B cell (primary cell): ENCODE measurements around the gene NEXMIF. TPM values are rescaled to one million over a fixed set of nuclear protein-coding genes. Genes with fewer than 3 reads are reported as not detected.

Source experiments
- ATAC-seq: fragments of 200-7000 bp; cut with Tn5 transposase; one replicate; pipeline ENCODE4 v1.10.0; 2021; ENCODE audit warnings: low read depth, mild to moderate bottlenecking, moderate number of reproducible peaks, moderate library complexity
- CTCF ChIA-PET: fragments of 350-600 bp; sonication (Branson Sonifier 250); formaldehyde crosslinking; loops from one replicate; lab custom pipeline; 2021; ENCODE audit warnings: antibody characterized with exemption, inconsistent platforms; lab: Charles Lee
- POLR2A ChIA-PET: fragments of 350-600 bp; sonication (Branson Sonifier 250); formaldehyde crosslinking; loops from one replicate; lab custom pipeline; 2021; ENCODE audit warnings: antibody characterized with exemption; lab: Charles Lee
- DNase-seq: peaks from one replicate; pipeline ENCODE4 v3.0.0; 2013
- H2AFZ ChIP-seq: 2 replicates; pipeline ENCODE4 v1.6.1; 2012; ENCODE audit warnings: mild to moderate bottlenecking, low read depth, low read length; ENCODE audit not compliant: insufficient read depth, poor library complexity, severe bottlenecking
- H3K27ac ChIP-seq, 2 donors: 1 replicate in 1 of 2; 2 replicates in 1 of 2; pipeline ENCODE4 v1.5.1; 2012 to 2013; ENCODE audit warnings: low read length in 2 of 2, mild to moderate bottlenecking in 2 of 2, moderate library complexity in 1 of 2
- H3K27me3 ChIP-seq, 4 experiments: fragments of 200-600 bp in 1 of 4; sonication (generic) in 1 of 4; replicated peaks in 1 of 4; 1 replicate in 2 of 4; 2 replicates in 2 of 4; pipeline versions ENCODE4 v1.6.1 to v1.7.0; 2013 to 2016; ENCODE audit warnings: low read length in 3 of 4, mild to moderate bottlenecking in 2 of 4, mixed read lengths in 1 of 4, moderate library complexity in 1 of 4; ENCODE audit not compliant: insufficient read depth in 4 of 4, control insufficient read depth in 3 of 4; ENCODE audit errors: control extremely low read depth in 1 of 4
- H3K36me3 ChIP-seq, 2 experiments: replicated peaks in 1 of 2; 1 replicate in 1 of 2; 2 replicates in 1 of 2; pipeline versions ENCODE4 v1.6.1 to v1.7.1; 2013; ENCODE audit warnings: low read length in 1 of 2; ENCODE audit not compliant: insufficient read depth in 2 of 2, control insufficient read depth in 1 of 2; ENCODE audit errors: control extremely low read depth in 1 of 2, extremely low read depth in 1 of 2
- H3K4me1 ChIP-seq, 2 donors: fragments of 200-600 bp in 1 of 2; sonication (generic) in 1 of 2; 1 replicate in 1 of 2; 2 replicates in 1 of 2; pipeline versions ENCODE4 v1.5.1 to v1.6.1; 2013 to 2017; ENCODE audit warnings: low read length in 2 of 2; ENCODE audit not compliant: control insufficient read depth in 2 of 2, insufficient read depth in 2 of 2
- H3K4me2 ChIP-seq: replicated peaks from 2 replicates; pipeline ENCODE3; 2012; ENCODE audit warnings: mild to moderate bottlenecking, low read depth, low read length; ENCODE audit not compliant: poor library complexity, severe bottlenecking
- H3K4me3 ChIP-seq, 5 experiments: fragments of 200-600 bp in 1 of 5; sonication (generic) in 1 of 5; 1 replicate in 3 of 5; 2 replicates in 2 of 5; pipeline versions ENCODE4 v1.5.1 to v1.7.0; 2011 to 2016; ENCODE audit warnings: low read length in 4 of 5, mild to moderate bottlenecking in 4 of 5, low read depth in 2 of 5, control low read depth in 1 of 5, moderate library complexity in 1 of 5; ENCODE audit not compliant: insufficient read depth in 1 of 5; ENCODE audit errors: control extremely low read depth in 1 of 5, extremely low read depth in 1 of 5
- H3K79me2 ChIP-seq: fragments of 200-600 bp; sonication (generic); one replicate; pipeline ENCODE4 v1.6.0; 2016; ENCODE audit warnings: low read length; ENCODE audit not compliant: control insufficient read depth, insufficient read depth
- H3K9ac ChIP-seq: fragments of 200-600 bp; sonication (generic); 2 replicates; pipeline ENCODE4 v1.6.1; 2017; ENCODE audit warnings: mild to moderate bottlenecking, low read length, moderate library complexity
- H3K9me3 ChIP-seq, 3 donors: one replicate each; pipeline versions ENCODE4 v1.6.1 to v1.7.1; 2013; ENCODE audit warnings: low read length in 2 of 3; ENCODE audit not compliant: control insufficient read depth in 2 of 3, insufficient read depth in 1 of 3; ENCODE audit errors: control extremely low read depth in 1 of 3
- H4K20me1 ChIP-seq: 2 replicates; pipeline ENCODE4 v1.6.0; 2012; ENCODE audit warnings: mild to moderate bottlenecking, low read length; ENCODE audit not compliant: insufficient read depth, control insufficient read depth, poor library complexity, severe bottlenecking
- H3K27ac Mint-ChIP-seq: one replicate; pipeline ENCODE4 v1.8.0; 2021; ENCODE audit warnings: mixed read lengths
- H3K27me3 Mint-ChIP-seq: one replicate; pipeline ENCODE4 v1.8.0; 2021; ENCODE audit warnings: mixed read lengths
- H3K4me1 Mint-ChIP-seq: one replicate; pipeline ENCODE4 v1.8.0; 2021; ENCODE audit warnings: mixed read lengths
- H3K4me3 Mint-ChIP-seq: one replicate; pipeline ENCODE4 v1.8.0; 2021; ENCODE audit warnings: mixed read lengths
- H3K9me3 Mint-ChIP-seq: one replicate; pipeline ENCODE4 v1.8.0; 2022; ENCODE audit warnings: mixed read lengths; ENCODE audit not compliant: insufficient read depth
- EZH2 ChIP-seq: IDR thresholded peaks from 2 replicates; pipeline ENCODE4 v1.6.1; 2012; ENCODE audit warnings: borderline replicate concordance, low read depth, mild to moderate bottlenecking, moderate library complexity, low read length; ENCODE audit not compliant: insufficient read depth, poor library complexity, severe bottlenecking
- WGBS: methylation state at CpG from one replicate; pipeline ENCODE4 v1.1.5; 2013; ENCODE audit warnings: missing lambda C conversion rate; ENCODE audit not compliant: insufficient coverage; 5-methylcytosine and 5-hydroxymethylcytosine counted together
- intact Hi-C: fragments of 100-400 bp; cut with micrococcal nuclease; formaldehyde crosslinking; loops from one replicate; pipeline ENCODE4 v1.10.0; 2022
- polyA plus RNA-seq: library from polyadenylated mRNA; depleted of rRNA; stranded (reverse); fragments of >200 nt; gene quantifications from 2 replicates; pipeline ENCODE4 v1.2.3, GENCODE V29; 2012
- total RNA-seq, 2 donors: library from RNA; stranded (reverse); fragments of 120-200 nt in 1 of 2; gene quantifications; 1 replicate in 1 of 2; 2 replicates in 1 of 2; pipeline versions ENCODE4 v1.2.3 to v1.2.4, GENCODE V29; 2013 to 2022
- TF ChIP-seq, protein P1 (sequence below): fragments of 200-600 bp; IDR thresholded peaks from one replicate; pipeline ENCODE4 v1.8.0; 2022; ENCODE audit warnings: antibody characterized with exemption, mild to moderate bottlenecking

Gene NEXMIF
- total and polyA plus RNA-seq, 2 donors (not counting 1 experiment from before 2014, with no cell fraction given): 0.18 to 2.5 TPM

DNA sequence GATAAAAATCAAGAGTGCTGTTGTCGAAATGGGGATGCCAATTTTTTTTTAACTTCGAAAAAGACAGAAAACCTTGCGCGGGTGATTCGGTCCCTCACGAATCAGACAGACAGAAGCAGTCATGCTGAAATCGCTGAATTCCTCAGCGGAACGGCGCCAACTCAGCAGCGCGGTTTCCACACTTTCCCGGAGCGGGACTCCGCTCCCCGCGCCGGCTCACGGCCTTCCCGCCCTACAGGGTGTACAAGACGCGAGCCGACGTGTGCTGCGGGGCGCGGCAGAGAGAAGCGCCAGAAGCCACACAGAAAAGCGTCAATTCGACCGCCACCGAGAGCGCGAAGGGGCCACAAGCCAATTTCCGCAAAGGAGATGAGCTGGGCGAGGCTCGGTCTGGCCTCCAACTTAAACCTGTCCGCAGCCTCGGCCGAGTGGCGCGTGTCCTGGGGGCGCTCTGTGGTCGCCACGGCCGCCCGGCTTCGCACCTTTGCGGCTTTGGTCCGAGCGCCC lies 1.3 kb downstream of the NEXMIF start:
- POLR2A ChIA-PET: interaction anchor here (1.1 kb wide), 1 partner anchor 309 kb away, joined by 3 read pairs; the partner anchor contains the start of gene RLIM
- Histone ChIP-seq H3K4me1 (peaks cover 11% of the 10 kb centered on the region in 2 donors), H4K20me1 (no peaks in the 10 kb centered on the region), H3K4me2 (peak overlapping the region; percentile 69), H3K27me3 (peaks cover 0 to 4% (median 1%) of the 10 kb centered on the region in 4 experiments), H3K9ac (peak overlapping the region; percentile 64), H3K36me3 (no peaks in the 10 kb centered on the region), H3K9me3 (peaks cover 0 to 4% (median 0%) of the 10 kb centered on the region in 3 donors), H2AFZ (peak overlapping the region; percentile 66), H3K27ac (no peak overlapping the region), H3K79me2 (no peaks in the 10 kb centered on the region), H3K4me3 (peak overlapping the region in 4 of 5 experiments; percentile 24 to 56 (median 35))
- Mint-ChIP-seq H3K9me3 (no peaks in the 10 kb centered on the region), H3K27me3 (peaks cover 7% of the 10 kb centered on the region), H3K27ac (peak overlapping the region; percentile 85), H3K4me1 (peaks cover 18% of the 10 kb centered on the region), H3K4me3 (peak overlapping the region; percentile 95)
- DNase-seq (peak; percentile 22), ATAC-seq (no peak)
- WGBS: 15% methylated on average over 39 of the region's 51 CpGs
- TF ChIP-seq, protein P1, sequence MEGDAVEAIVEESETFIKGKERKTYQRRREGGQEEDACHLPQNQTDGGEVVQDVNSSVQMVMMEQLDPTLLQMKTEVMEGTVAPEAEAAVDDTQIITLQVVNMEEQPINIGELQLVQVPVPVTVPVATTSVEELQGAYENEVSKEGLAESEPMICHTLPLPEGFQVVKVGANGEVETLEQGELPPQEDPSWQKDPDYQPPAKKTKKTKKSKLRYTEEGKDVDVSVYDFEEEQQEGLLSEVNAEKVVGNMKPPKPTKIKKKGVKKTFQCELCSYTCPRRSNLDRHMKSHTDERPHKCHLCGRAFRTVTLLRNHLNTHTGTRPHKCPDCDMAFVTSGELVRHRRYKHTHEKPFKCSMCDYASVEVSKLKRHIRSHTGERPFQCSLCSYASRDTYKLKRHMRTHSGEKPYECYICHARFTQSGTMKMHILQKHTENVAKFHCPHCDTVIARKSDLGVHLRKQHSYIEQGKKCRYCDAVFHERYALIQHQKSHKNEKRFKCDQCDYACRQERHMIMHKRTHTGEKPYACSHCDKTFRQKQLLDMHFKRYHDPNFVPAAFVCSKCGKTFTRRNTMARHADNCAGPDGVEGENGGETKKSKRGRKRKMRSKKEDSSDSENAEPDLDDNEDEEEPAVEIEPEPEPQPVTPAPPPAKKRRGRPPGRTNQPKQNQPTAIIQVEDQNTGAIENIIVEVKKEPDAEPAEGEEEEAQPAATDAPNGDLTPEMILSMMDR: no peak
- no peak for TF ChIP-seq EZH2
- CTCF ChIA-PET: no interaction called here
- intact Hi-C loops: loop anchor here (5.0 to 10.0 kb wide), 2 partner anchors 233 to 309 kb away; partner anchors contain the start of genes ABCB7 and RLIM

DNA sequence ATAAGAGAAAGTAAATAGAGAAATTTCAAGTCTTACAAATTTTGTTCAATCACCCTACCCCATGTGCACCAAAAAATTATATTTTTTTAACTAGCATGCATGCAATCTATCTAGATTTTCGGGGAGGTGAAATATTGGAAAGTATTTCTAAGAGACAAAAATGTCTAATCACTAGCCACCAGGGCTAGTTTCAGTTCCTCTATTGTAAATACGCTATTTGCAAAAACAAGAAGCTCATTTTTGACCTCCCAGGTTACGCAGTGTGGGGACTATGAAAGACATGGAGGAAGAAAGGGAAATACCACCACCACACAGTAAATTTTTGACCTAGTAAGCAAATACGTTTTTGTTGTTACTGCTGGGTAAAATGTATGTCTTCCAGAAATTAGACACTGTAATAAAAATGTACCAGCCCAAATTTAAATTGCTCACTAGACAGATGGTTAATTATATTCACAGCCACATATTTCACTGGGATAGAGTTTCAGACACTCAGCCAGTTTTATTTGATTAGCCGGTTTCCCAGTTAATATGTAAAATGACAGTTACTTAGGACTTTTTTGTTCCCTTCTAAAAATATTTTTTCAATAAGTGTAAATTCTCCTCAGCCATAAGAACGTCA lies 2.2 kb downstream of the NEXMIF start:
- WGBS: no CpG with 5 or more reads among the region's 6 CpGs
- Histone ChIP-seq H4K20me1 (no peaks in the 10 kb centered on the region), H3K79me2 (no peaks in the 10 kb centered on the region), H3K27me3 (peaks cover 0 to 4% (median 1%) of the 10 kb centered on the region in 4 experiments), H3K9ac (peak overlapping the region; percentile 64), H3K4me3 (peak overlapping the region in 2 of 5 experiments; percentile 36 to 56), H3K27ac (no peak overlapping the region), H3K4me2 (peak overlapping the region; percentile 69), H3K4me1 (peaks cover 11% of the 10 kb centered on the region in 2 donors), H3K9me3 (peaks cover 0 to 4% (median 0%) of the 10 kb centered on the region in 3 donors), H2AFZ (no peak overlapping the region), H3K36me3 (no peaks in the 10 kb centered on the region)
- DNase-seq (peak; percentile 54), ATAC-seq (peak; percentile 35)
- TF ChIP-seq EZH2: no peak
- TF ChIP-seq, protein P1: no peak
- intact Hi-C loops: loop anchor here (5.0 to 10.0 kb wide), 2 partner anchors 234 to 308 kb away; partner anchors contain the start of genes ABCB7 and RLIM
- no peak overlapping the region for H3K27ac Mint-ChIP-seq
- peaks cover 18% of the 10 kb centered on the region for H3K4me1 Mint-ChIP-seq
- ChIA-PET POLR2A (no interaction called here), CTCF (no interaction called here)
- H3K4me3 Mint-ChIP-seq: peak overlapping the region; percentile 95
- no peaks in the 10 kb centered on the region for H3K9me3 Mint-ChIP-seq
- peaks cover 7% of the 10 kb centered on the region for H3K27me3 Mint-ChIP-seq
